Measurements from ENCODE around the gene RAC2. TPM values are rescaled to one million over a fixed set of nuclear protein-coding genes. Genes with fewer than 3 reads are reported as not detected.

RAC2 gene
- total and polyA plus RNA-seq, 9 of the 15 experiments (the other 6 are each of a cell fraction or from before 2014, with no cell fraction given) = 22.7 to 103 (median 43.3) TPM

DNA sequence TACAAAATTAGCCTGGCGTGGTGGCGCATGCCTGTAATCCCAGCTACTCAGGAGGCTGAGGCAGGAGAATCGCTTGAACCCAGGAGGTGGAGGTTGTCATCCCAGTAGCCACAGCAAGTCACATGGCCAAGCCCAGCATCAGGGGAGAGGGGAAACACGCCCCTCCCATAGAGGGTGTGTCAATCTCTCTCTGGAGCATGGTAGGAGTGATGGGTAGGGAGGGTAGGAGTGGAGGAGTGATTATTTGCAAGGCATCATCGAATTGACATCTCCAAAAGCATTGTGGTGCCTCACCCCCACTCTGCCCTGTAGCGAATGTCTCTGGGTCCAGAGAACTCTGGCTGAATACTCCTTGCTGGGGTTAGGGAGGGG, 25.7 kb downstream of the RAC2 start (continued):
- no peak for TF ChIP-seq TFAP4 (CRISPR knock-in tag; IDR thresholded peaks at IDR 0.05; ENCODE audit: borderline replicate concordance)
- no peak for TF ChIP-seq MAFF (IDR thresholded peaks at IDR 0.05; ENCODE audit: low read length)
- TF ChIP-seq, protein P1, sequence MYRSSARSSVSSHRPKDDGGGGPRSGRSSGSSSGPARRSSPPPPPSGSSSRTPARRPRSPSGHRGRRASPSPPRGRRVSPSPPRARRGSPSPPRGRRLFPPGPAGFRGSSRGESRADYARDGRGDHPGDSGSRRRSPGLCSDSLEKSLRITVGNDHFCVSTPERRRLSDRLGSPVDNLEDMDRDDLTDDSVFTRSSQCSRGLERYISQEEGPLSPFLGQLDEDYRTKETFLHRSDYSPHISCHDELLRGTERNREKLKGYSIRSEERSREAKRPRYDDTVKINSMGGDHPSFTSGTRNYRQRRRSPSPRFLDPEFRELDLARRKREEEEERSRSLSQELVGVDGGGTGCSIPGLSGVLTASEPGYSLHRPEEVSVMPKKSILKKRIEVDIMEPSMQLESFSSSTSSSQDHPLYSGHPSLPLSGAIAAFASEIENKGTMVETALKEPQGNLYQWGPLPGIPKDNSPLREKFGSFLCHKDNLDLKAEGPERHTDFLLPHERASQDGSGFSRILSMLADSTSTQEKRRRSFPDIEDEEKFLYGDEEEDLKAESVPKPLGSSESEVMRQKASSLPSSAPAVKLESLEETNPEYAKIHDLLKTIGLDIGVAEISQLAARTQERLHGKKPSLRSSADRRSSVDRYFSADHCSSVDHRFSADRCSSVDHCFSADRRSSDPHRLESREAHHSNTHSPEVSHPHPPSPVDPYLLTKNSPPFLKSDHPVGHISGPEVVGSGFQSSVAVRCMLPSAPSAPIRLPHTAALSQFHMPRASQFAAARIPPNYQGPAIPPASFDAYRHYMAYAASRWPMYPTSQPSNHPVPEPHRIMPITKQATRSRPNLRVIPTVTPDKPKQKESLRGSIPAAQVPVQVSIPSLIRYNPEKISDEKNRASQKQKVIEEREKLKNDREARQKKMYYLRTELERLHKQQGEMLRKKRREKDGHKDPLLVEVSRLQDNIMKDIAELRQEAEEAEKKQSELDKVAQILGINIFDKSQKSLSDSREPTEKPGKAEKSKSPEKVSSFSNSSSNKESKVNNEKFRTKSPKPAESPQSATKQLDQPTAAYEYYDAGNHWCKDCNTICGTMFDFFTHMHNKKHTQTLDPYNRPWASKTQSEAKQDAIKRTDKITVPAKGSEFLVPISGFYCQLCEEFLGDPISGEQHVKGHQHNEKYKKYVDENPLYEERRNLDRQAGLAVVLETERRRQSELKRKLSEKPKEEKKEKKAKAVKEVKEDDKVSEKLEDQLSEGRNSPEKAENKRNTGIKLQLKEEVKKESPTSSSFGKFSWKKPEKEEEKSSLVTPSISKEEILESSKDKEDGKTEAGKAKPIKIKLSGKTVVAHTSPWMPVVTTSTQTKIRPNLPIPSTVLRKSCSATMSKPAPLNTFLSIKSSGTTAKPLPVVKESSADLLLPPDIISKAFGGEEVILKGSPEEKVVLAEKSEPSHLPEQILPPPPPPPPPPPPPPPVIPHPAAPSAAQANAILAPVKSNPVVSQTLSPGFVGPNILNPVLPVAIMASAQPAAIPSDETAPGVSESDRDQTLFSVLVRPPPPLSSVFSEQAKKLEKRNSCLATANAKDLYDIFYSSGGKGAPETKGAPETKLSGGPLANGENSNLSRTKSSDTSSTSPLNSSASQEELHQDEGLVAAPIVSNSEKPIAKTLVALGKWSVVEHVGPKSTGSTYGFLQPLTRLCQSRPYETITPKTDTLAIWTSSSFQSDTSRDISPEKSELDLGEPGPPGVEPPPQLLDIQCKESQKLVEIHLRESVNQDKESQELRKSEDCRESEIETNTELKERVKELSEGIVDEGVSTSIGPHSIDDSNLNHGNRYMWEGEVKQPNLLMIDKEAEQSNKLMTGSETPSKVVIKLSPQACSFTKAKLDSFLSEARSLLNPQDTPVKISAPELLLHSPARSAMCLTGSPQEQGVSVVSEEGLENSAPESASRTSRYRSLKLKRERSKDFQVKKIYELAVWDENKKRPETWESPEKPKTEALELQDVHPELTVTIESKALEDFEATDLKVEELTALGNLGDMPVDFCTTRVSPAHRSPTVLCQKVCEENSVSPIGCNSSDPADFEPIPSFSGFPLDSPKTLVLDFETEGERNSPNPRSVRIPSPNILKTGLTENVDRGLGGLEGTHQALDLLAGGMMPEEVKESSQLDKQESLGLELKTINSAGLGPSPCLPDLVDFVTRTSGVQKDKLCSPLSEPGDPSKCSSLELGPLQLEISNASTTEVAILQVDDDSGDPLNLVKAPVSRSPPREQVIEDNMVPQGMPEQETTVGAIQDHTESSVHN (IDR thresholded peaks at IDR 0.05; ENCODE audit: borderline replicate concordance in 1 of 2, low read depth in 1 of 2) = no peak
- no peak for TF ChIP-seq TAF9B (IDR thresholded peaks at IDR 0.05; ENCODE audit: partially characterized antibody)

All from K562 (cell line).